ACHN (cell line): Measurements from ENCODE around the gene NPTX1.

Experiments used
- DNase-seq: peaks from one replicate; pipeline ENCODE4 v3.0.0-alpha.2; 2015
- in situ Hi-C: cut with HindIII; loops from 2 replicates; pipeline ENCODE4 v1.10.0; 2017; ENCODE audit warnings: low sequenced_read_pairs, low pct_ligation_motif_present, low pct_unique_long_range_greater_than_20kb

The NPTX1 gene

DNA sequence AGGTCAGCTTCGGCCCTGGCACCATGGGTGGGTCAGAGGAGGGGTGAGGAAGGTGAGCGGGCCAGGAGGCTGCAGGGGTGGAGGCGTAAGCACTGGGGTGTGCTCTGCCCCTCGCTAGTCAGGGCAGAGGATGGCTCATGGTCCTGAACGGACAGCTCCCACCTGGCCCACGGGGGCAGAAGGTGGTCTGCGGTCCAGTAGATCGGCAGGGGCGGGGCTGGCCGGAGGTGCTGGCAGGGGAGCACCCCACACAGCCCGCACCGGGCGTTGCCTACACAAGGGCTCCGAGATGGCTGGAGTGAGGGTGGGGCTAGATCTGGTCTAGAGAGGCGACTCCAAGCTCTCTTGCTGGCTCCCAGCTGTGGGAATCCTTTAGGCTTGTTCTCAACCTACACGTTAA, 8.2 kb downstream of the NPTX1 start:
- in situ Hi-C loops, result no loop called here
- no peak for DNase-seq

DNA sequence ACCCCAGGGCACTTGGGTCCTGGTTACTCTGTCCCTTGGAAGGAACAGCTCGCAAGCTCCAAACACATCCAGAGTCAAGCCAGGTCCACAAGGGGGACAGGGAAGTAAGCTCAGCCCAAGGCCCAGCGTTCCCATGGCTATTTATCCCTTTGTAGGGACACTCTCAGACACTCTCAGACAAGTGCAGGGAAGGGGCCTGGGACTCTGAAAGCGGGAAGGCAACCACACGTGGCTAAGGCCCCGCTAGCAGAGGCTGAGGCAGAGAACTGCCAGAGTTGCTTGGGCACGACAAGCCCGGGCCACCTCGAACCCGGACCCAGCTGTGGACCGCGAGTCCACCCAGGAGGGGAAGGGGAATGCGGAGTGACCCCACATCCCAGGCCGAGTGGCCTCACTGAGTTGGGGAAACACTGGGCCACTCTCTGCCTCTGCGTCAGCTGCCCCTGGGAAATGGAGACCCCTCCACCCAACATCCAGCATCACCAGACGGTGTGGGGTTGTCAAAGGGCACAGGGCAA, 10.2 kb downstream of the NPTX1 start:
- DNase-seq, result no peak
- in situ Hi-C loops, result no loop called here

DNA sequence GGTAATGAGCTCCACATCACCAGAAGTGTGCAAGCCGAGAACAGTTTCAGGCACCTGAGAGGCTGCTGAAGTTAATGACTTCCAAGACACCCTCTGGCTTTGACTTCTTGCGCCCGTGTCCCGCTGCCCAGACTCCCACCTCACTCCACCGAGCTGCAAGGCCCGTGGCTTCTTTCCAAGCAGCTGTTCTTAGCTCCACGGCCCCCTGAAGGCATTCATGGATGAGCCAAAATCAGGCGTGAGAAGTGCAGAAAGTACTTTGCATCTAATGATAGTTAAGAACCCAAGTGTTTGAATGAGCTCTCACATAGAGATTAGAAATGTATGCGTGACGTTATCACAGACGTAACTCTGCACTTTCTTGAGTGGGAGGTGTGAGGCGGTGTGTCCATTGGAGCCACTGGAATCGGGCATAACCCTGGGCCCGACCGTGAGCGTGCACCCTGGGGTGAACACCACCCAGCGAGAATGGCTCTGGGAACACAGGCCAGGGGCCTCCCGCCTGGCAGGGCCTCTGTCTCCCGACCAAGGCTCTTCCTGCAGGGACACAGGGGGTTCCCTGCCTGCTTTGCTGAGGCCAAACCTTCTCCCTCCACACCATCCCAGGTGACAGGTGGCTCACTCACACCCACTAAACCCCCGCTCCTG, 11.0 kb downstream of the NPTX1 start:
- in situ Hi-C loops, result no loop called here
- no peak for DNase-seq

DNA sequence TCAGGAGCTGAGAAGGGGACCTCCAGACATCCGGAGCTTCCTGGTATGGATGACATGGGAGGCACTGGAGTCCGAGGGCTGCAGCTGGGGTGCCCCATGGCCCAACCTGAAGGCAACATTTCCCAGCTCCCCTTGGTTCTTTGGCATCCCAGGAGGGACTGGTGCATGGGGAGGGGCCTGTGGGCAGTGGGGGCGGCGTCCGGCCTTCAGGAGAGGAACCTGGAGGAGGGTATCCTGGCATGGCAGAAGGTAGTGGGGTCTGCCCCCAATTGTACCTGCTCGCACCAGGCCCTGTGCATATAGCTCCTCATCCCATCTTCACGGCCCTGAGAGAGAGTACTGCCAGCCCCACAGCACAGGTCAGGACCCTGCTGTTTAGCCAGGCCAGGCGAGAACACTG, 11.9 kb downstream of the NPTX1 start:
- DNase-seq, result no peak
- in situ Hi-C loops, result no loop called here

DNA sequence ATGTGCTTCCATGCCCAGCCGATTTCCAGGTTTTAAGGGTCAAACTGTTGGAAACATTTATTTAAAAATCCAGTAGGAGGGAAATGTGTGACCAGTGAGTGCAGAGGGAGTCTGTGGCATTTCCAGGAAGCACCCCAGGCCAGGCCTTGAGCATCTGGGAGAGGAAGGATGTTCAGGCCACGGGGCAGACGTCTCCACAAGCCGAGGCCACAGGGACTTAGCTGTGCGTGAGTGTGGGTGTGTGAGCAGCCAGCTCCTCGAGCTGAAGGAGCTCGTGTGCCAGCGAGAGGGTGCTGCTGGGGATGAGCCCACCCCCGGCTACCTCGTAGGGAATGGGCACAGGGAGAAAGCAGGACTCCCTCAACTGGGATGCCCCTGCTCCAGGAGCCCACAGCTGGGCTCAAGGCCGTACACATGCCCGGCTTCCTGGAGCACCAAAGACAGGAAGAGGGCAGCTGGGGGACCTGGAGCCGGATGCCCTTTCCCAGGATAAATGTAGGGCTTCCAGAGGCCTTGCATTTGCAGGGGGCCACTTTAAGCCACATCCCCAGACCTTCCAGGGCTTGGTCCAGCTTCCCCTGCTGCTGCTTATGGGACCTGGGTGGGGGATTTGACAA, 12.5 kb downstream of the NPTX1 start:
- in situ Hi-C loops, result no loop called here
- DNase-seq, result no peak

DNA sequence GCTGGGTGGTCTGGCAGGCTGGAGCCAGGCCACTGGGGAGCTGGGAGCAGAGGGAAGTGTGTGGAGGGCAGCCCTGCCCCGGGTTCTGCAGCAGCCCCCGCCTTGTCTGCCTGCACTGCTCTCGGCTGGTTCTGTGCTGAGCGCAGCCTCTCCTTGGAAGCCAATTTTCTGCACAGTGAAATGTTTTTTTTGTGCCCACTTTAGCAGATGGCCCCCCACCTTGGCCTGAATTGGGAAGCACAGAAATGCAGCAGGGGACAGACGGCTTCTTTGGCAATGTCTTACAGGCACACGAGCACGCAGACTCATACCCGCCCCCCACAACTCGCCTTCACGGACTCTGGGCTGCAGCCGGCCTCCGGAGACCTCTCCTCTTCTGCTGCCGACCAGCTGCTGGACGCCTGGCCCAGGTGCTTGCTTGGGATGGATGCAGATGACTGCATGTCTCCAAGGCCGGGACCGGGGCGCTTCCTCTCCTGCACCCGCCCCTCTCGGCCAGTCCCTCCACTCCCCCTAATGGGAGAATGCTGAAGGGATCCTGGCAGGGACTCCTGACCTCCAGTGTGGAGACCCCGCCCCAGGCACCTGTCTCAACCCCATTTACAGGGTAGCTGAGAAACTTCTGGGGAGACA, 14.8 kb downstream of the NPTX1 start:
- DNase-seq, result no peak
- in situ Hi-C loops, result no loop called here

DNA sequence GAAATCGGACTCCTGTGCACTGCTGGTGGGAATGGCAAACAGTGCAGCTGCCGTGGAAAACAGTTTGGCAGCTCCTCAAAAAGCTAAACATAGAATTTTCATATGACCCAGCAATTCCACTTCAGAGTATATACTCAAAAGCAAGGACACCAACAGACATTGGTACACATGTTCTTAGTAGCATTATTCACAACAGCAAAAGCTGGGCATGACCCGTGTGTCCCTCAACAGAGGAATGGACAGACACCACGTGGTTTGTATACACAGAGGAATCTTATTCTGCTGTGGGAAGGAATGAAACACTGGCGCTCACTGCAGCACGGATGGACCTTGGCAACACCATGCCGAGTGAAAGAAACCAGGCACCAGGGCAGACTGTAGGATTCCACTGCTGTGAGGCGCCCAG, 16.0 kb downstream of the NPTX1 start:
- no peak for DNase-seq
- in situ Hi-C loops, result no loop called here

DNA sequence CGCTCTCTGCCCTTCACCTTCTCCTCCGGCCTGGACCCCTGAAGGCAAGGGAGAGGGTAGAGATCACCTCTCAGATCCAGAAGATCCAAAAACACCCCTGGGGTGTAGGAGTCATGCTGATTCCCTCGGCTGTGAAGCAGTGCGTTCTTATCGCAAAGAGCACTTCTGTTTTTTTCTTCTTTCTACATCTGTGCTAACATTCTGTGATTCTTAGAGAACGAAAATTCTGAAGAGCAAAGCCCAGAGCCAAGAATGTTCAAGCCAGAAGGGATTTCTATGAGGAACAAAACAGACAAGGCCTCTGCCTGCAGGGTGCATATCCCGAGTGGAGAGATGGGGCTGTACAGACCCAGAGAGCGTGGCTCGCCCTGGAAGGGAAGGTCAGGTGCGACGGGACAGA, 17.2 kb downstream of the NPTX1 start:
- no peak for DNase-seq

DNA sequence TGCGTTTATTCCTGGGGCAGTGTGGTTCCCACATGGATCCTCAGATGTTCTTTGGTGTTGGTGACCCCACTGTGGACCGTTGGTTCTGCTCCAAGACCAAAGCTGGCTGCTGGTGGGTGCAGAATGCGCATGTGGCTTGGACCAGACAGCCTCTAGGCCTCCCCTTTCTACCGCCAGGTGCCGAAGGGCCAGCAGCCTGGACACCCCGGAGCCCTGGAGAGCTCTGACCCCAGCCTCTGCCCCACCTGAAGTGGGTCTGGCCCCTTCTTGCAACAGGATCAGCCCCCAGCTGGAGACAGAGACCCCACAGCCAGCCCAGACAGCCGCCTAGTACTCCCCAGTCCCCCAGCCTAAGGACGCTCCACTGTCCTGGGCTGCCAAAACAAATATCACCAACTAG, 18.4 kb downstream of the NPTX1 start:
- in situ Hi-C loops, result no loop called here
- no peak for DNase-seq

More for the DNA sequence above, 17.2 kb downstream of the NPTX1 start:
- in situ Hi-C loops, result no loop called here

DNA sequence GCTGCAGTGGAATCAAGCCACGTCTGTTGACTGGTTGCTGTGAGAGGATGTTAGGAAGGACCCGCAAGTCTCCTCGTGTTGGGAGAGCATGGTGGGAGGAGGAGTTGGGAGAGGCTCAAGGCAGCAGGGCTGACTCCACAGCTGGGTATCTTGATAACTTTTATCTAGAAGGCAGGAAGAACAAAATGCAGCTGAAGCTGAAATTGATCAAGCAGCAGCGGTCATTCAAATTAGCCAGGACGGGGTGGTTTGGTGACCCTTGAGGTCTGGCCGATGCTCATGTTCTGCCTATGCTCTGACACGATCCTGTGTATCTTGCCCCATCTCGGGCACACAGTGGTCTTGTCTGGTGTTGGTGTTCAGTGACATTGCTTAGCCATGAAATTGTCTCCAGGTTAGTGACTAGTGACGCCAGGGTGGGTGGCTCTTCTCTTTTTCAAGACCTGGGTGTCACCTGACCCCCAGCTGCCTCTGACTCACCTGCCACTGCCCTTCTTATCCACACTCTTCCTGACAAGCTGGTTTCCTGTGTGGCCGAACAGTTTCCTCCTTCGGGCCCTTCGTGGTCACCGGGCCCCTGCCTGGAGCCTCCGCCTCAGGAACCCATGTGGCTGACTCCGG, 19.1 kb downstream of the NPTX1 start:
- DNase-seq, result no peak
- in situ Hi-C loops, result no loop called here

DNA sequence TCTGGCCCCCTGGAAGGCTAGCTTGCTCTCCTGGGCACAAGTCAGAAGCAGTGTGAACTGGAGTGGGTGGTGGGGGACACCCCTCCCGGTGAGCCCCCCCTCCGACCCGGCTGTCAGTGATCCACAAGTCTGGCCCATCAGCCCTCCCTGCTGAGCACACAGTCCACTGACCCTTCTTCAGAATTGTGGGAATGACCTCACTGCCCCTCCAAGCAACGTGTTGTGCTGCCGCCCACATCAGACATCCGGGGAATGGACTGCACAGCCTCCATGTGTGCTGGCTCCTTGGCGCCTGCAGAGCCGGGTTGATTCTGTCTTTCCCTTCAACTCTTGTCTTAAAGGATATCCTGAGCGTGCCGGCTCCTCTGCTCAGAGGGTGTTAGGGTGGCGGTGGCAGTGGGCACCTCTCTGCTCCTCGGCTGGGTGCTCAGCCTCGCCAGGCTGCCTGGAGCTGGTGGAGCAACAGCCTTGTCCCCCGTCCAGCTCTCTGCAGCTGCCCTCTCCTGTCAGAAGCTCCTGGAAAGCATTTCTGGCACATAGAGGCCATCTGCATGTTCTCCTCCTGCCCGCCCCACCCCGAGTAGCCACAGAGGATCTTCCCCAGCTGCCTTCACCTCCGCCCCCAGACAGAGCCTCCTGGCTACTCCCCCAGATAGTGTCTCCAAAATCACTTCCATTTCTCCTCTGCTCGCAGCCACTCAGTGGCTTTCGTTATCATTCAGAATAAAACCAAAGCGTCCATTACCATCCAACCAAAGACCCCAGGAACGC, 19.8 kb downstream of the NPTX1 start:
- DNase-seq, result no peak
- in situ Hi-C loops, result no loop called here

DNA sequence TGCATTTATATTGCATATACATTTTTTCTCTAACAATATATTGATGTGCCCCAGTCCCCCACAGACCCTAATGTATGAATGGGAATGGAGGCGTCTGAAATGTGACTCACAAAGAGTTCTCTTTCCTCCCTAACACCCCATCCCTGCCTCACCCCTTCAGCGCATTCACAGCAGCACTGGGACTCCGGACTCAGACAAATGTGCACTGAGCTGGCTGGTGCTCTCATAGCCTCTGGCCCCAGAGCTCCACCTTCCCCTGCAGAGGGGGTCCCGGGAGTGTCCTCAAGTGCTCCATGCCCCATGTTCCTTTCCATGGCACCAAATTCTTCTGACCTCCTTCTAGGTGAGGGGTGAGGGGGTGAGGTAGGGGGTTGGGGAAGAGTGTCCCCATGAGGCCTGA, 20.6 kb downstream of the NPTX1 start:
- DNase-seq, result no peak
- in situ Hi-C loops, result no loop called here

DNA sequence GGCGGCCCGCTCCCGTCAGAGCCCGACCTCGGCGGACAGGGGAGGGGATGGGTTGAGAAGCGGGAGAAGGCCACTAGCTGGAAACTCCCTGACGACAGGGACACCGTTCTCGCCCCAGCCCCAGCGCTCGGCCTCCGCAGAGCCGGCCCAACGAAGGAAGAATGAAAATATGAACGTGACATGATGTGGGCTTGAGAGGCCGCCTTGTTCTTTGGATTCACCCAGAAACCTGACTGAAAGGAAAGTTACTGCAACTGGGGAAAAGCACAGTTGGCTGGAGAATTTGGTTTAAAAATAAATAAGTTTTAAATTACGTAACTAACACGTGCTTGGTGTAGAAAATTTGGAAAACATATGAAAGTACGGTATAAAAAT, 21.1 kb downstream of the NPTX1 start:
- peak; percentile 72 for DNase-seq
- in situ Hi-C loops, result no loop called here

DNA sequence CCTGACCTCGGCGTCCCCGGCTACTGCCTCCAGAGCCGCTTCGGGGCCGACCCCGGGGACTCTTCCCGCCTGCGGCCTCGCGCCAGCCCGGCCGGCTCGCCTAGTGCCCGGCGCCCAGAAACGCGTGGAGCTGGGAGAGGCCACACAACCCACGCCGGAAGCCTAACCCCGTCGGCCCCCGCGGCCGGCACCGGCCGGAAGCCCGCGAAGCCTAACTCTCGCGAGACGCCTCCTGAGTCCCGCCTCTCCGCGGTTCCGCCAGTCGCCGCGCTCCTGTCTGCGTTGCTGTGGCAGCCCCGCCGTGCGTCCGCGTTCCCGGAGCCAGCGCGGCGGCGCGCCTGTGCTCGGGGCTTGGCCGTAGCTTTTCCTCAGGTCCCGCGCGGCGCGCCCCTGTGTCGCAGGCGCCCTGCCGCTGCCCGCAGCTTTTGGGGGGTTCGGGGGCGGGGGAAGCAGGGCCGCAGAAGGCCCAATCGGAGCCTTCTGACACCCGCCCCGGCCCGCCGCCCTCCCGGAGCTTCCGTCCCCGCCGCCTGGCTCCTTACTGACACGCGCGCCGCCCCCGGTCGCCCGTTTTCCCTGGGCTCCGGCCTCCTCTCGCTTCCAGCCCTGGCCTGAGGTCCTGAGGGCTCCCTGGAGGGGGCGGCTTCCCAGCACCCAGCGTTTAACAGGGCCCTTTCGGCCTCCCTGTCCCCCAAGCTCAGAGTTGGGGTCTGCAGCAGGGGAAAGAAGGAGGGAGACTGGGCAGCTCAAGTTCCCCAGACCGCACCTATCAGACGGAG, 21.7 kb downstream of the NPTX1 start:
- peak; percentile 98 for DNase-seq
- in situ Hi-C loops, result no loop called here

DNA sequence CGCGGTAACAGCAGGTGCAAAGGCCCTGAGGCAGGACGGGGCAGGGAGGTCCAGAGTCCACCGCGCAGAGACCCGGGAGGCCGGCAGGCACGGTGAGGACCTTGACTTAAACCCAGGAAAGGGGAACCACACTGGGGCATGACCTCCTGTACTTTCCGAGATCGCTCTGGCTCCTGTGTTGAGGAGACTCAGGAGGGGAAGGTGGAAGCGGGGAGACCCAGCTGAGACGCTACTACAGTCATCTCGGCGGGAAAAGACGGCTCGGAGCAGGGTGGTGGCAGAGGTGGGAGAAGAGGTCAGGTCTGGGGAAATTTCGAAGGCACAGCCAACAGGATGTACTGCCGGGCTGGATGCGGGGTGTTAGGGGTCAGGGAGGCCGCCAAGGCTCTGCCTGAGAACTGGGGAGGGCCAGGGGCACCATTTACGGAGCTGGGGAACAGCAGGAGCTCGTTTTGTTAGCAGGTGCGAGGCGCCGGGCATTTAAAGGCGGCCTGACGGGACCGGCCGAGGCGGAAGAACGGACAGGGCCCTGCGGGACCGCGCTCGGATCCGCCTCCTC, 22.3 kb downstream of the NPTX1 start:
- in situ Hi-C loops, result no loop called here
- no peak for DNase-seq

DNA sequence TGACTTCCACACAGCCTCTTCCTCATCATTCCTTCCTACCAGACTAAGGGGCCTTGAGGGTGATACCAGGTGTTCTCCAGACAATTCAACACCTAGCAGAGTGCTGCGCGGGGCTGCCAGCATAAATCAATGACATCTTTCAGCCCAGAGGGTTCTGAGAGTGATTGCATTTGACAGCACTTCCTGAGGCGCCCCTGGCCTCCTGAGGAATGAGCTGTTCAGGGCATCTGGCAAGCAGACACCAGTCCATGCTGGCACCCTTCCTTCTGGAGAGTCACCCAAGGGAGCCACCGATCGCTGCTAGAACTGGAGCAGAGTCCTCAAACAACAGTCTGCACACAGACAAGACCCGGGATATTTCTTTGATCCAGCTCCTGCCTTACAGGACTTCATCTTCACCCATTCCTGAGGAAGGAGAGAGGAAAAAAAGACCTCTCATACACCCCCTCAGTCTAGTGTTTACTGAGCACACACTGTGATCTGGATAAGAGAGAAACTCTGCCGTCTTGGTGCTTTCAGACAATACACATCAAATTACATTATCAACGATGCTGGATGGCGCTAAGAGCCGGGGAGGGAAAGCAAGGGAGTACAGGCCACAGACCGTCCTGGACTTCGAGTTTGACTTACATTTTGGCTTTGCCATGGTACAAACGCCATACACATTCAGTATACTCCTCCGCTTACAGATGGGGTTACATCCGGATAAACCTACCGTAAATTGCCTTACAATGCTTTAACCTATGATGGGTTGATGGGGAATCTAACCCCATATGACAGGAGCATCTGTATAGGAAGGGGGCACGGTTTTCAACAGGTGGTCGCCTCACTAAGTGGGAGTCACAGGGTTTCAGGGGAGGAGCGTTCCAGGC, 23.0 kb downstream of the NPTX1 start:
- in situ Hi-C loops, result no loop called here
- no peak for DNase-seq
